Gastrocnemius medialis (tissue), 4 donors: Measurements from ENCODE around the gene CDNF. TPM values are rescaled to one million over a fixed set of nuclear protein-coding genes. Genes with fewer than 3 reads are reported as not detected.
A peak's percentile ranks its signal among the peaks of the same experiment; 100 is the strongest.

Source experiments
- ATAC-seq, 2 donors: fragments of 150-250 bp; one replicate each; pipeline ENCODE4 v1.9.1; 2016
- DNase-seq, 2 donors: peaks; one replicate each; pipeline ENCODE4 v3.0.0-alpha.2; 2019
- H3K27ac ChIP-seq, 4 donors: fragments of 200-600 bp; sonication (generic); 1 replicate in 1 of 4; 2 replicates in 3 of 4; pipeline ENCODE4 v1.5.1; 2016 to 2018; ENCODE audit warnings: mild to moderate bottlenecking in 2 of 4, moderate library complexity in 1 of 4
- H3K27me3 ChIP-seq, 3 donors: fragments of 200-600 bp; sonication (generic) in 2 of 3; 1 replicate in 1 of 3; 2 replicates in 2 of 3; pipeline versions ENCODE4 v1.5.1 to v1.6.0; 2016 to 2019; ENCODE audit warnings: mild to moderate bottlenecking in 1 of 3, moderate library complexity in 1 of 3
- H3K36me3 ChIP-seq, 2 donors: fragments of 200-600 bp; sonication (generic) in 1 of 2; one replicate each; pipeline ENCODE4 v1.5.1; 2017 to 2018
- H3K4me1 ChIP-seq, 2 donors: fragments of 200-600 bp; sonication (generic) in 1 of 2; one replicate each; pipeline ENCODE4 v1.5.1; 2016 to 2017; ENCODE audit warnings: mild to moderate bottlenecking in 2 of 2
- H3K4me3 ChIP-seq, 4 donors: fragments of 200-600 bp; sonication (generic) in 3 of 4; 1 replicate in 1 of 4; 2 replicates in 3 of 4; pipeline ENCODE4 v1.5.1; 2016 to 2019; ENCODE audit warnings: mild to moderate bottlenecking in 2 of 4
- H3K9me3 ChIP-seq, 3 donors: fragments of 200-600 bp; sonication (generic) in 2 of 3; 1 replicate in 1 of 3; 2 replicates in 2 of 3; pipeline ENCODE4 v1.5.1; 2016 to 2019
- POLR2A ChIP-seq, 2 donors: fragments of 450-650 bp; IDR thresholded peaks; one replicate each; pipeline ENCODE4 v1.6.1; 2017; ENCODE audit warnings: antibody characterized with exemption in 2 of 2, mild to moderate bottlenecking in 2 of 2, moderate library complexity in 2 of 2
- in situ Hi-C, 4 donors: fragments of 200-750 bp; cut with MboI; loops; one replicate each; pipeline versions ENCODE4 v1.15.0 to v1.8.0; 2017; ENCODE audit warnings: low sequenced_read_pairs in 4 of 4
- intact Hi-C: fragments of 100-400 bp; cut with DNase I; formaldehyde crosslinking; loops from one replicate; pipeline ENCODE4 v1.15.1; 2023; ENCODE audit warnings: low total_unique reads
- total RNA-seq, 4 donors: library from RNA; depleted of rRNA; stranded (reverse); fragments of >200 nt; gene quantifications; one replicate each; pipeline versions ENCODE4 v1.1.0 to v1.2.3, GENCODE V29; 2016
- TF ChIP-seq, protein P1 (sequence below), 5 experiments: fragments of 450-650 bp in 3 of 5; fragments of 200-600 bp in 2 of 5; sonication (generic) in 2 of 5; IDR thresholded peaks in 4 of 5; conservative IDR thresholded peaks in 1 of 5; 1 replicate in 4 of 5; 2 replicates in 1 of 5; pipeline ENCODE4 v1.5.1; 2016 to 2019; ENCODE audit warnings: antibody characterized with exemption in 5 of 5, mild to moderate bottlenecking in 3 of 5, moderate library complexity in 3 of 5

The CDNF gene
- total RNA-seq, 4 donors from 2014 or later, result 8.6 to 18.3 (median 10.9) TPM

DNA sequence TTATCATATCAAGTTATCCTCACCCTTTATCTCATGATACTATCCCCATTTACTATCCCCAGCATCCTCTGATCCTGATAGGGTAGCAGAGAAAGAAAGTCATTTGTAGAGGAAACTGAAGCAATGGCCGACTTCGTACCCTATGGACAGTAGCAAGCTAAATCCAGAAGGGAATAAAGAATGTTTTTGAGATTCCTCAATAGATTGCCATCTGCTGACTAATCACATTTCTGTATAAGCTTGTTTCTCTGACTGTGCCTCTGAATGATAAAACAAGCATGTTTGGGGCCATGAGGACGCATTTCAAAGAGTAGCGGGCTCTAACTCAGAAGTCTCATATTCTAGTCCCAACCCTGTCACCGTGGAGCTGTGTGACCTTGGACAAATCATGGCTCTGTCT, 49.9 kb downstream of the CDNF start:
- Histone ChIP-seq H3K4me1 (no peaks in the 10 kb centered on the region), H3K27me3 (no peaks in the 10 kb centered on the region), H3K4me3 (no peak overlapping the region), H3K36me3 (no peaks in the 10 kb centered on the region), H3K9me3 (no peaks in the 10 kb centered on the region), H3K27ac (no peak overlapping the region)
- no peak for DNase-seq
- ATAC-seq, result no peak
- in situ Hi-C loops, result no loop called here
- TF ChIP-seq, protein P1, sequence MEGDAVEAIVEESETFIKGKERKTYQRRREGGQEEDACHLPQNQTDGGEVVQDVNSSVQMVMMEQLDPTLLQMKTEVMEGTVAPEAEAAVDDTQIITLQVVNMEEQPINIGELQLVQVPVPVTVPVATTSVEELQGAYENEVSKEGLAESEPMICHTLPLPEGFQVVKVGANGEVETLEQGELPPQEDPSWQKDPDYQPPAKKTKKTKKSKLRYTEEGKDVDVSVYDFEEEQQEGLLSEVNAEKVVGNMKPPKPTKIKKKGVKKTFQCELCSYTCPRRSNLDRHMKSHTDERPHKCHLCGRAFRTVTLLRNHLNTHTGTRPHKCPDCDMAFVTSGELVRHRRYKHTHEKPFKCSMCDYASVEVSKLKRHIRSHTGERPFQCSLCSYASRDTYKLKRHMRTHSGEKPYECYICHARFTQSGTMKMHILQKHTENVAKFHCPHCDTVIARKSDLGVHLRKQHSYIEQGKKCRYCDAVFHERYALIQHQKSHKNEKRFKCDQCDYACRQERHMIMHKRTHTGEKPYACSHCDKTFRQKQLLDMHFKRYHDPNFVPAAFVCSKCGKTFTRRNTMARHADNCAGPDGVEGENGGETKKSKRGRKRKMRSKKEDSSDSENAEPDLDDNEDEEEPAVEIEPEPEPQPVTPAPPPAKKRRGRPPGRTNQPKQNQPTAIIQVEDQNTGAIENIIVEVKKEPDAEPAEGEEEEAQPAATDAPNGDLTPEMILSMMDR (IDR thresholded peaks at IDR 0.05 in 4 of 5, conservative IDR thresholded peaks at IDR 0.05 in 1 of 5), result no peak
- no peak for TF ChIP-seq POLR2A (IDR thresholded peaks at IDR 0.05)
- intact Hi-C loops, result no loop called here

DNA sequence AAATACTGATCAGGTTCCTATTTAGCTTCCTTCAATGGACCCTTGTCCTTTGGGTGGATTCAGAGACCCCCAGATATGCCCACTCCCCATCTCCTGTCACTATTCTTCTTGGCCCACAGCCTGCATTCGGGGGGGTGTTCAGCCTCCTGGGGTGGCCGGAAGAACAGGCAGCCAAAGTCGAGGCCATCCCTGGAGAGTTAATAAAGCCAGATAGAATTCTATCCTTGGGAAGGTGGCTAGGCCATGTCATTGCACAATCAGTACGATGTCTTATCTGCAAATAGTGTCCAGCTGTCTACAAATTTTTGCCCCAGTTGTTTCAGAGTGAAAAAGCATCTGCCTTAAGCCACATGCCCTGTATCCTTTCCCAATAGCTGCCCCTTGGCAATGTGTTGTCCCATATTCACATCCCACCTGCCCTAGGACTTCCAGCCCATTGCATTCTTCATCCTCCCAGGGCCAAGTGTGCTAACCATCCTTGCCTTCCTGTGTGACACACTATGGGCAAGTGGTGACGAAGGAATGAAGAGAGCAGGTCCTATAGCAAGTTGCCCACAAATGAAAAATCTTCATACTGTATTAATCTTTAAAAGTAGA, 53.3 kb downstream of the CDNF start:
- intact Hi-C loops (no loop called here), in situ Hi-C loops (no loop called here)
- no peak for DNase-seq
- H3K9me3 ChIP-seq, result no peaks in the 10 kb centered on the region
- no peak for TF ChIP-seq POLR2A (IDR thresholded peaks at IDR 0.05)
- TF ChIP-seq, protein P1 (IDR thresholded peaks at IDR 0.05 in 4 of 5, conservative IDR thresholded peaks at IDR 0.05 in 1 of 5), result no peak
- no peaks in the 10 kb centered on the region for H3K4me1 ChIP-seq
- H3K36me3 ChIP-seq, result no peaks in the 10 kb centered on the region
- no peak overlapping the region for H3K27ac ChIP-seq
- no peak overlapping the region for H3K4me3 ChIP-seq
- ATAC-seq, result no peak
- H3K27me3 ChIP-seq, result no peaks in the 10 kb centered on the region

DNA sequence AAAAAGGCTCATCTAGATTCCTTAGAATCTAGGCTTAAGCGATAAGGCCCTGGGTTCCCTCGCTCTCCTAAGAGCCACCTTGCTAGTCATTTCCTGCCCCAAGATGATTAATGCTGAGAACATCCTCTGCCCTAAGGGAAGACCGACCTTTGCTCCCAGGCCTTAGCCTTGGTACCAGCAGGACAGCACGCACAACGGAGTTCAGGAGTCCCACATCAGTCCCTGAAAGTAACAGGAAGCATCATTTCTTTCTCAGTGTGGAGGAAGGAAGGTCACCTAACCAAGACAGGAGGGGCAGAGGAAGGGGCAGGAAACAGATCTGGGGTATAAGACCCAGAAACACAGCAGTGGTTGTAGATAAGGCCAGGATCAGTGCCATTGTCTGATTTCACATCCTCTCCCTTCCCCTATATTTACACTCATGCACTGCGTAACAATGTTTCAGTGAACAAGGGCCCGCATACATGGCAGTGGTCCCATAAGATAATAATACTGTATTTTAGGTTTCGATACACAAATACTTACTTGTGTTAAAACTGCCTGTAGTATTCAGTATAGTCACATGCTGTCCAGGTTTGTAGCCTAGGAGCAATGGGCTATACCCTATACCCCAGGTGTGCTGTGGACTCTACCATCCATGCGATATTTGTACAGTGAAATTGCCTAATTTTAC, 55.0 kb downstream of the CDNF start:
- intact Hi-C loops, result no loop called here
- H3K4me1 ChIP-seq, result no peaks in the 10 kb centered on the region
- no peaks in the 10 kb centered on the region for H3K27me3 ChIP-seq
- DNase-seq (no peak), ATAC-seq (peak in 1 of 2 donors; percentile 18)
- no peaks in the 10 kb centered on the region for H3K36me3 ChIP-seq
- H3K4me3 ChIP-seq, result no peak overlapping the region
- no peaks in the 10 kb centered on the region for H3K9me3 ChIP-seq
- no peak for TF ChIP-seq POLR2A (IDR thresholded peaks at IDR 0.05)
- TF ChIP-seq, protein P1 (IDR thresholded peaks at IDR 0.05 in 4 of 5, conservative IDR thresholded peaks at IDR 0.05 in 1 of 5), result no peak
- H3K27ac ChIP-seq, result no peak overlapping the region
- in situ Hi-C loops, result no loop called here

DNA sequence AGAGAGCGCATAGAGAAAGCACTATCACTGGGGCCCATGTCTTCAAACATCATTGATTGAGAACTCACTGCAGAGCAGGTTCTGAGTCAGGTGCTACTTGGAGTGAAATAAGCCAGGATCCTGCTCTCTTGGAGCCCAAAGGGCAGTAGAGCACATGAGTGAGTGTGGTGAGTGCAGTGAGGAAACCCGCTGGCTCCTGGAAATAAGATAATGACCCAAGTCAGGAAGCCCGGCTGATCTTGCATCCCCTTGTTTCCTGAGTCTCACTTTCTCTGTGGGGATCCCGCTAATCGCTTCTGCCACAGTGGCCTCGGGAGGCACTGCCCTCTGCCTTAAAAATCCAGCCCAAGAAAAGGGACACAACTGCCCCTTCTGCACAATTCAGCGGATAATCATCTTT, 56.1 kb downstream of the CDNF start:
- TF ChIP-seq POLR2A (IDR thresholded peaks at IDR 0.05), result no peak
- TF ChIP-seq, protein P1 (IDR thresholded peaks at IDR 0.05 in 4 of 5, conservative IDR thresholded peaks at IDR 0.05 in 1 of 5), result no peak
- Histone ChIP-seq H3K36me3 (no peaks in the 10 kb centered on the region), H3K4me1 (no peaks in the 10 kb centered on the region), H3K27ac (no peak overlapping the region), H3K9me3 (no peaks in the 10 kb centered on the region), H3K27me3 (no peaks in the 10 kb centered on the region), H3K4me3 (no peak overlapping the region)
- DNase-seq (no peak), ATAC-seq (no peak)
- intact Hi-C loops (no loop called here), in situ Hi-C loops (no loop called here)
